Motor neuron (in vitro differentiated cells): ENCODE data around the gene MXRA8. TPM values are rescaled to one million over a fixed set of nuclear protein-coding genes. Genes with fewer than 3 reads are reported as not detected.

Source experiments
- ATAC-seq, 8 experiments: fragments of 200-7000 bp; cut with Tn5 transposase; replicated peaks in 6 of 8; 2 replicates each; pipeline ENCODE4 v1.8.0; 2021; ENCODE audit warnings: mild to moderate bottlenecking in 8 of 8, moderate library complexity in 8 of 8
- H3K27ac ChIP-seq, 2 donors: fragments of 250-450 bp; sonication (Bioruptor Pico); 2 replicates each; pipeline ENCODE4 v1.9.0; 2021; ENCODE audit warnings: antibody characterized with exemption in 2 of 2, mild to moderate bottlenecking in 2 of 2, moderate library complexity in 1 of 2
- H3K4me1 ChIP-seq, 2 donors: fragments of 250-450 bp; sonication (Bioruptor Pico); replicated peaks in 1 of 2; 2 replicates each; pipeline ENCODE4 v1.6.1; 2021; ENCODE audit warnings: antibody characterized with exemption in 2 of 2, mild to moderate bottlenecking in 2 of 2, moderate library complexity in 1 of 2
- H3K4me3 ChIP-seq, 5 donors: fragments of 250-450 bp; sonication (Bioruptor Pico); 2 replicates each; pipeline ENCODE4 v1.9.0; 2021; ENCODE audit warnings: antibody characterized with exemption in 5 of 5, mild to moderate bottlenecking in 5 of 5, moderate library complexity in 4 of 5
- WGBS, 10 experiments: fragments of 450-650 bp; shearing (Covaris generic); methylation state at CpG; one replicate each; pipeline ENCODE4 v1.0.0; 2022; 5-methylcytosine and 5-hydroxymethylcytosine counted together
- in situ Hi-C, 9 experiments: fragments of 400-800 bp; cut with MboI; loops; one replicate each; pipeline ENCODE4 v1.15.0; 2021; ENCODE audit warnings: low sequenced_read_pairs in 9 of 9, low pct_unique_long_range_greater_than_20kb in 2 of 9; ENCODE audit not compliant: unreplicated experiment in 9 of 9
- total RNA-seq, 8 experiments: library from RNA; unstranded; fragments of 300-600 nt; gene quantifications; 2 replicates each; pipeline versions ENCODE4 v1.2.3 to v1.2.4, GENCODE V29; 2022

MXRA8 gene
- total RNA-seq, 8 experiments from 2014 or later, result 13.2 to 115 (median 34.5) TPM

- in situ Hi-C loops, result no loop called here
- Histone ChIP-seq H3K4me3 (peak overlapping the region; percentile 69 to 95 (median 78)), H3K27ac (peak overlapping the region; percentile 97), H3K4me1 (peaks cover 28 to 34% of the 10 kb centered on the region in 2 donors)
- 0 to 38% (median 20%) methylated on average over 1 to 8 of the region's 25 CpGs; no CpG with 5 or more reads in 5 of the 10 experiments for WGBS, 10 experiments
- ATAC-seq, result peak; percentile 8 to 37 (median 20)
Observed at GRCh38 chr1:1305300-1306069, 52.9 kb downstream of the MXRA8 start.

GRCh38 chr1:1304331-1305299 is 53.7 kb downstream of the MXRA8 start:
- peak; percentile 1 to 60 (median 52) for ATAC-seq
- H3K4me1 ChIP-seq, result peaks cover 27 to 36% of the 10 kb centered on the region in 2 donors
- 0 to 3% (median 1%) methylated on average over 4 to 14 of the region's 29 CpGs; no CpG with 5 or more reads in 4 of the 10 experiments for WGBS, 10 experiments

GRCh38 chr1:1303736-1304135 is 54.6 kb downstream of the MXRA8 start:
- no peak for ATAC-seq
- H3K4me3 ChIP-seq, result peak overlapping the region in 4 of 5 donors; percentile 73 to 95 (median 84)
- in situ Hi-C loops, result no loop called here
- H3K4me1 ChIP-seq, result peaks cover 31 to 38% of the 10 kb centered on the region in 2 donors
- H3K27ac ChIP-seq, result peak overlapping the region; percentile 97
- WGBS, 10 experiments, result 95 to 100% (median 100%) methylated on average over 1 to 4 of the region's 13 CpGs; no CpG with 5 or more reads in 6 of the 10 experiments

More at GRCh38 chr1:1304331-1305299, 53.7 kb downstream of the MXRA8 start:
- peak overlapping the region; percentile 69 to 95 (median 78) for H3K4me3 ChIP-seq
- peak overlapping the region; percentile 97 for H3K27ac ChIP-seq
- in situ Hi-C loops, result no loop called here

GRCh38 chr1:1302951-1303509 is 55.3 kb downstream of the MXRA8 start:
- H3K4me1 ChIP-seq, result peaks cover 35 to 42% of the 10 kb centered on the region in 2 donors
- ATAC-seq, result no peak
- no peak overlapping the region for H3K4me3 ChIP-seq
- H3K27ac ChIP-seq, result no peak overlapping the region
- 47 to 96% methylated on average over 3 to 5 of the region's 31 CpGs; no CpG with 5 or more reads in 8 of the 10 experiments for WGBS, 10 experiments
- in situ Hi-C loops, result no loop called here

Other genes with a start within 250 kb of the MXRA8 start
- gene C1orf159, start 242.5 kb downstream of the MXRA8 start, total RNA-seq, result 10 to 100 TPM in 3 of 8 experiments, 1 to 10 TPM in 5; 5.8 to 17.9 (median 9.7) TPM
- gene TTLL10, start 184.7 kb downstream of the MXRA8 start, total RNA-seq, result under 1 TPM in 2 of 8 experiments, not detected in 6; 0.43 to 0.59 TPM
- gene TNFRSF18, start 152.0 kb downstream of the MXRA8 start, total RNA-seq, result under 1 TPM in 2 of 8 experiments, not detected in 6; 0.24 to 0.49 TPM
- gene TNFRSF4, start 144.4 kb downstream of the MXRA8 start, total RNA-seq, result under 1 TPM in 6 of 8 experiments, not detected in 2; 0.18 to 1.00 (median 0.25) TPM
- gene SDF4, start 126.6 kb downstream of the MXRA8 start, total RNA-seq, result 100 to 1,000 TPM in 3 of 8 experiments, 10 to 100 TPM in 5; 53.9 to 202 (median 76.8) TPM
- gene B3GALT6, start 126.3 kb downstream of the MXRA8 start, total RNA-seq, result 10 to 100 TPM in 7 of 8 experiments, 1 to 10 TPM in 1; 9.7 to 36.9 (median 19.7) TPM
- 1 to 10 TPM in 6 of 8 experiments, under 1 TPM in 1, not detected in 1; 0.99 to 6.1 (median 1.8) TPM for gene C1QTNF12, start 111.8 kb downstream of the MXRA8 start, total RNA-seq
- gene UBE2J2, start 84.7 kb downstream of the MXRA8 start, total RNA-seq, result 10 to 100 TPM; 34.4 to 62.7 (median 46.5) TPM
- 1 to 10 TPM; 1.8 to 6.9 (median 3.2) TPM for gene SCNN1D, start 78.1 kb downstream of the MXRA8 start, total RNA-seq
- 10 to 100 TPM; 23.9 to 88.9 (median 48.9) TPM for gene ACAP3, start 50.6 kb downstream of the MXRA8 start, total RNA-seq
- gene PUSL1, start 50.0 kb downstream of the MXRA8 start, total RNA-seq, result 10 to 100 TPM; 12.0 to 45.8 (median 22.4) TPM
- 100 to 1,000 TPM in 4 of 8 experiments, 10 to 100 TPM in 4; 67.5 to 142 (median 103) TPM for gene INTS11, start 33.9 kb downstream of the MXRA8 start, total RNA-seq
- gene CPTP, start 33.8 kb downstream of the MXRA8 start, total RNA-seq, result 10 to 100 TPM; 11.2 to 22.4 (median 13.4) TPM
- 1 to 10 TPM in 6 of 8 experiments, under 1 TPM in 2; 0.65 to 2.3 (median 1.2) TPM for gene TAS1R3, start 27.3 kb downstream of the MXRA8 start, total RNA-seq
- 10 to 100 TPM; 47.8 to 81.4 (median 56.8) TPM for gene DVL1, start 9.1 kb downstream of the MXRA8 start, total RNA-seq
- 100 to 1,000 TPM in 7 of 8 experiments, 10 to 100 TPM in 1; 85.0 to 210 (median 152) TPM for gene AURKAIP1, start 16.7 kb upstream of the MXRA8 start, total RNA-seq
- gene CCNL2, start 40.8 kb upstream of the MXRA8 start, total RNA-seq, result 100 to 1,000 TPM in 7 of 8 experiments, 10 to 100 TPM in 1; 99.6 to 392 (median 163) TPM
- gene MRPL20, start 48.7 kb upstream of the MXRA8 start, total RNA-seq, result 100 to 1,000 TPM; 127 to 221 (median 160) TPM
- gene ANKRD65, start 62.7 kb upstream of the MXRA8 start, total RNA-seq, result 1 to 10 TPM in 2 of 8 experiments, under 1 TPM in 6; 0.21 to 1.9 (median 0.61) TPM
- 10 to 100 TPM in 2 of 8 experiments, 1 to 10 TPM in 5, under 1 TPM in 1; 0.51 to 19.5 (median 5.8) TPM for gene VWA1, start 77.1 kb upstream of the MXRA8 start, total RNA-seq
- 1 to 10 TPM in 2 of 8 experiments, under 1 TPM in 6; 0.38 to 2.1 (median 0.64) TPM for gene ATAD3C, start 91.1 kb upstream of the MXRA8 start, total RNA-seq
- gene ATAD3B, start 113.2 kb upstream of the MXRA8 start, total RNA-seq, result 10 to 100 TPM; 15.2 to 66.0 (median 32.7) TPM
- 10 to 100 TPM; 19.8 to 65.2 (median 35.2) TPM for gene ATAD3A, start 153.6 kb upstream of the MXRA8 start, total RNA-seq
- gene TMEM240, start 182.1 kb upstream of the MXRA8 start, total RNA-seq, result 10 to 100 TPM in 5 of 8 experiments, 1 to 10 TPM in 1, under 1 TPM in 2; 0.61 to 14.0 (median 10.5) TPM
- 100 to 1,000 TPM in 2 of 8 experiments, 10 to 100 TPM in 6; 73.2 to 138 (median 95.5) TPM for gene SSU72, start 216.3 kb upstream of the MXRA8 start, total RNA-seq
- 10 to 100 TPM in 1 of 8 experiments, 1 to 10 TPM in 7; 4.6 to 10.3 (median 6.9) TPM for gene FNDC10, start 241.6 kb upstream of the MXRA8 start, total RNA-seq